NCI-H2196 treated with DMSO at 0.1 percent for 48 hours (cell line): ENCODE measurements around the gene GLRA3.

Source experiments
- DNase-seq: peaks from one replicate; lab custom pipeline; 2025; ENCODE audit not compliant: unreplicated experiment; lab: John Stamatoyannopoulos, UW

Gene GLRA3

DNA sequence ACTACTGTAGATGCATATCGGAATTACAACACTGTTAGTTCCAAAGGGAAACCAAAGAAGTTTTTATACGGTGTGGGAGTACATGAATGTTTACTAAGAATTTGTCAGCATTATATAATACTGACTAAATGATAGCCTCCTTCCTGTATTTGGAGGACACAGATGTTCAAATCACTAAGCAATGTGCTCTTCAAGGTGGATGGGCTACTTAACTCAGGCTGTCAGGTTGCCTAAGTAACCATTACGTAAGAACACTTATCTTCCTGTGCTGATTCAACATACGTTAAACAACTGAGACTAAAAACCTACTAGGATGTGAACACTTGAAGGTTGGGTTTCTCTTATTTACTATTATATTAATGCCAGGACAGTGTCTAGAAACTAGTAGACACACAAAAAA, 224.8 kb downstream of the GLRA3 start:
- no peak for DNase-seq

- no peak for DNase-seq
Measured at GRCh38 chr4:174600391-174600790, 228.7 kb downstream of the GLRA3 start.

DNA sequence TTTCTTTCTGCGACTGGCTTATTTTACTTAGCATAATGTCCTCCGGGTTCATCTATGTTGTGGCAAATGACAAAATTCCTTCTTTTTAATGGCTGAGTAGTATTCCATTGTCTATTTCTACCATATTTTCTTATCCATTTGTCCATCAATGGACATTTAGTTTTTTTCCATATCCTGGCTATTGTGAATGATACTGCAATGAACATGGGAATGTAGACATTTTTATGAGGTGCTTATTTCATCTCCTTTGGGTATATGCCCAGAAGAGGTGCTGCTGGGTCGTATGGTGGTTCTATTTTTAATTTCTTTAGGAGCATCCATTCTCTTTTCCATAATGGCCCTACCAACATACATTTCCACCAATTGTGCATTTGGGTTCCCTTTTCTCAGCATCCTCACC, 230.2 kb downstream of the GLRA3 start:
- DNase-seq, result no peak

DNA sequence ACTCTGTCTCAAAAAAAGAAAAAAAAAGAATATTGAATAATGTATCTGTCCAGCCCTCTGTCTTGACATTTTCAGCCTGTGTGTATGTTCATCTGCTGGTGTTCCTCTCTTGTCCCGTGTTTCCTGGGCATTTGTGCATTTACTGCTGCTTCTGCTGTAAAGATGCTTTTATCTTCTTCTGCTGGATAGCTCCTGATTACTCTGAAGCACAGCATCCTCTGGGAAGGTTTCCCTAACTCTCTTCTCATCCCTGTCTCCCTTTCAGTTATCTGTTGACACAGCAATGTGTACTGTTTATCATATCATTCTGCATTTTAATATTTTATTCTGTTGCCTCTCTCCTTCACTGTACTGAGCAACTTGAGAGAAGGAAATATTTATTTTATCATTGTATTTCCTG, 232.5 kb downstream of the GLRA3 start:
- no peak for DNase-seq

DNA sequence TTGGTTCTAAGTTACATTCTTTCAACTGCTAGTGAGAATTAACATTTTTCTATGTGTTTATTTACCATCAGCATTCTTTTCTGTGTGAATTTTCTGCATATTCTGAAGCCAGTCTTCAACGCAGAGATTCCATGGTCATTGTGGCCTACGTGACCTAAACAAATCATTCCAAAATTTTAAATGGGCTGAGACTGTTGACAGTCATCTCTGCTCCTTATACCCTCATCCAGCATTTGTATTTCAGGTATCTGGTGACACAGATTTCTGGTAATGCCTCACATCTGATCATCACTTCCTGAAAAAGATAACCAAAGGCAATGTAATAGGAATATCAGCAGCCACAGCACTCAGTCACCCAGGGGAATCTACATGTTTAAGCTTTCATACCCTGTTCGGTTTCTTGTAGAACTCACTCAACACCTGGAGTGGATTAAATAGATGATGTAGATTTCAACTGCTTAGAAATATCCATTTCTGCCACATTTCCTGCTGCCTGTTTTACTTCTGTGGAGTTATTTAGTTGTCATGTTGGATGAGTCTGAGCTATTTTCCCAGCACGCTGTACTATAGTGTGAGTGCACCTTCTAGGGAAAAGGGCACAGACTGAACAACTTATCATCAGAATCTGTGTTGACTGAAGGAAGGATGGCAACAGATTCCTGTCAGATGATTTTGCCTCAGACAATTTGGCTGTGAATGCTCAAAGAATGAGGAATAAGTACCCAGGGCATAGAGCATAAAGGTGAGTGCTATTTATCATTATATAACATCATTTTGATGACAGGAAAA, 233.7 kb downstream of the GLRA3 start:
- DNase-seq, result no peak

DNA sequence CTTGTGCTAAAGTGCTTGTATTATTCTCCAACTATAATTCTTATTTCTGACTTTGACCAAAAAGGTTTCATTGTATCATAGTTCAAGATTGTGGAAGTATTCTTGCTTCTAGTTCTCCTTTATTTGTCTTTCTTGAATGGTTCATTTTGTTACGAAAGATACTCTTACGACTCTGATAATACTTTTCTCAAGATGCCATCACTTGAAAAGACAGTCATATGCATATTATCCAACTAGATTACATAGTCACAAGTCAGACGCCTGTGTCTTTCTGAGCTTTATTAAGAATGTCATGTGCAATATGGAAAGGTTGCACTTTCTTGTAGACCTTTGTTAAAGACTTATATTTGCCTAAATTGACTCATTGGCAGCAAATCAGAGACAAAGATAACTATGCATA, 235.3 kb downstream of the GLRA3 start:
- no peak for DNase-seq

DNA sequence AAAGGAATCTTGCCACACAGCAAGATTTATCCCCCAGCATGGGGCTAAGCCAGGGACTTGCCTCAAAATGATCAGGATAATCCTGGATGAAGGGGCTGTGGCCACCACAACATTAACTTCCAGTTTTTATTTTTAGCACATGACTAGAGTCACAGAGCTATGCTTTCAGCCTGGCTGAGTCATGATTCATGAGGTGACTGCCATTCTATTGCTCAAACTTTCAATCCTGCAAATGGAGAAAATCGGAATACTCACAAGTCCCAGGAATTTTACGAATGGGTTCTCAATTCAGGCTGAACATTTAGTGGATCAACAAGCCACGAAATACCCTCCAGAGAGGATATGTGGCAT, 236.1 kb downstream of the GLRA3 start:
- no peak for DNase-seq

DNA sequence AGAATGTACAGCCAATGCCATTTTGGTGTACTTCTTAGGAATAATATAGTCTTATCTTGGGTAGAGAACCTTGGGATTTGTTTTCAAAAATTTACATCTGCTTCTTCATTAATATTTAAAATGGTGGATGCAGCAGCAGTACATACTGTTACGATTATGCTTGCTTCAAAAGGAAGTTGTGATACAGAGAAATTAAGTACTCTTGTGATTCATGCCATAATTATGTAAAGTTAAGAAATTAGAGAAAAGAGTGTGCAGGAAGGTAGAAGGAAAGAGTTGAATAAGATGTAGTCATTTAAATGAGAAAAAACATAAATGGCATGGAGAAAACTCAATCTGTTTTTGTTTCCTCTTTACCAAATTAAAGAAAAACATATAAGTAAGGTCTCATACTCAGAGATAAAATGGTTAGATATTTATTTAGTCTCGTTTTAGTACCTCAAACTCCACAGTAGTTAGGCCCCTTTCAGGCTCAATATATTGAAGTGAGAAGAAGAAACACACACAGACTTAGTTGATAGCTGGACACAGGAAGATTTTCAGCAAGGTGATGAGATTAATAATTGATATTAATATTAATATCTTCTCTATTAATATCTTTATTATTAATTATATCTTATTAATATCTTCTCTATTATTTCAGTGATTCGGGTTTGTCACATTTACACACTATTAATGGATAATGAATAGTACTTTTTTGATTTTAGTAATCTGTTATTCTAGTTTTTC, 236.6 kb downstream of the GLRA3 start:
- no peak for DNase-seq

DNA sequence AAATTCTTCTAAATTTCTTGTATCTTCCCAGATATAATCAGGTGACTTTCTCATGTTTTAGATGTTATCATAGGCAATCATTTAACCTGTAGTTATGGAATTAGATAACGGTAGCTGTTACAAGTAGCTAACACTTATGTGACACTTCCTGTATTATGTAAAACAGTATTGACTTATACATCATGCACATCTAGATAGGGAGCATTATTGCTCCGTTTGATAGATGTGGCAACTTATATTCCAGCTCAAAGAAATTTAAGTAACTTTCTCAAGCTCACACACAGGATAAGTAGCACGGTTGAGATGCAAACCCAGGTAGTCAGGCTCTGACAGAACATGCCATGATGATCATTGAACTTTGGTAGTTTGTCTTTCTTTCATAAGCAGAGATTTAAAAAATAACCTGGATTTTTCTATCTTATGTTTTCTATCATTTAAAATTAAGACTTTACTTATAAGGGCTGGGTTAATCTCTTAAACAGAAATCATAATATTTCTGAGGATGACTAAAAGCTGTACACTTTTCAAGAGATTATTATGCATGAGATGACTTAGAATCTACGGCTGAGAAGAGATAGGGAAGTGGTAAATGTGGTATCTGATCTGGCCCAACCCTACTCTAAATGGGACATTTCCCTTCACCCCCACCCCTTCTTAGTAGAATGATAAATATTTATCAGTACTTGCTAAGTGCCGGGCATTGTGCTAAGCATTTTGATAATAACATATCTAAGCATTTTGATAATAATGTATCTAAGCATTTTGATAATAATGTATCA, 237.6 kb downstream of the GLRA3 start:
- DNase-seq, result no peak

DNA sequence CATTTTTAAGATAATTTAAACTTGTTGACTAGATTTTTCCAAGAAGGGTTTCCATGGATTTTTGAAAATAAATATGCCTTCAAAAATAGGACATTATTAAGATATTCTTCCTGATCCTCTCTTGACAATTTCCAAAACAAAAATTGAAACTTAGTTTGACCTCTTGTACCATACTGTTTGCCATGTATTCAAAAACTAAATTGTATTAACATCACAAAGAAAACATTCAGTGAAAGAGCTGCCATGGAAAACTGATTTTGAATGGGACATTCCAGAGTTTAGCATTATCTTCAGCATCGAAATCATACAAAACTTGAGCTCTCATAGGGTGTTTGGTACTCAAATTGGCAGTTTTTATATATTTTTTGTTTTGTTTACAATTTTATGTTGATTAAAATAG, 238.7 kb downstream of the GLRA3 start:
- DNase-seq, result no peak
